Motor neuron (in vitro differentiated cells): ENCODE measurements around the gene PBX3. TPM values are rescaled to one million over a fixed set of nuclear protein-coding genes. Genes with fewer than 3 reads are reported as not detected.

Source experiments
- ATAC-seq, 8 experiments: fragments of 200-7000 bp; cut with Tn5 transposase; replicated peaks in 6 of 8; 2 replicates each; pipeline ENCODE4 v1.8.0; 2021; ENCODE audit warnings: mild to moderate bottlenecking in 8 of 8, moderate library complexity in 8 of 8
- H3K27ac ChIP-seq, 2 donors: fragments of 250-450 bp; sonication (Bioruptor Pico); 2 replicates each; pipeline ENCODE4 v1.9.0; 2021; ENCODE audit warnings: antibody characterized with exemption in 2 of 2, mild to moderate bottlenecking in 2 of 2, moderate library complexity in 1 of 2
- H3K4me1 ChIP-seq, 2 donors: fragments of 250-450 bp; sonication (Bioruptor Pico); replicated peaks in 1 of 2; 2 replicates each; pipeline ENCODE4 v1.6.1; 2021; ENCODE audit warnings: antibody characterized with exemption in 2 of 2, mild to moderate bottlenecking in 2 of 2, moderate library complexity in 1 of 2
- H3K4me3 ChIP-seq, 5 donors: fragments of 250-450 bp; sonication (Bioruptor Pico); 2 replicates each; pipeline ENCODE4 v1.9.0; 2021; ENCODE audit warnings: antibody characterized with exemption in 5 of 5, mild to moderate bottlenecking in 5 of 5, moderate library complexity in 4 of 5
- WGBS, 10 experiments: fragments of 450-650 bp; shearing (Covaris generic); methylation state at CpG; one replicate each; pipeline ENCODE4 v1.0.0; 2022; 5-methylcytosine and 5-hydroxymethylcytosine counted together
- in situ Hi-C, 9 experiments: fragments of 400-800 bp; cut with MboI; loops; one replicate each; pipeline ENCODE4 v1.15.0; 2021; ENCODE audit warnings: low sequenced_read_pairs in 9 of 9, low pct_unique_long_range_greater_than_20kb in 2 of 9; ENCODE audit not compliant: unreplicated experiment in 9 of 9
- total RNA-seq, 8 experiments: library from RNA; unstranded; fragments of 300-600 nt; gene quantifications; 2 replicates each; pipeline versions ENCODE4 v1.2.3 to v1.2.4, GENCODE V29; 2022

The PBX3 gene
- total RNA-seq, 8 experiments from 2014 or later, result 24.0 to 157 (median 75.5) TPM

- no peak for ATAC-seq
- in situ Hi-C loops, result no loop called here
- 82 to 100% (median 96%) methylated on average over 1 to 10 of the region's 12 CpGs; no CpG with 5 or more reads in 1 of the 10 experiments for WGBS, 10 experiments
Observed at GRCh38 chr9:125953314-125954019, 206.3 kb downstream of the PBX3 start.

DNA sequence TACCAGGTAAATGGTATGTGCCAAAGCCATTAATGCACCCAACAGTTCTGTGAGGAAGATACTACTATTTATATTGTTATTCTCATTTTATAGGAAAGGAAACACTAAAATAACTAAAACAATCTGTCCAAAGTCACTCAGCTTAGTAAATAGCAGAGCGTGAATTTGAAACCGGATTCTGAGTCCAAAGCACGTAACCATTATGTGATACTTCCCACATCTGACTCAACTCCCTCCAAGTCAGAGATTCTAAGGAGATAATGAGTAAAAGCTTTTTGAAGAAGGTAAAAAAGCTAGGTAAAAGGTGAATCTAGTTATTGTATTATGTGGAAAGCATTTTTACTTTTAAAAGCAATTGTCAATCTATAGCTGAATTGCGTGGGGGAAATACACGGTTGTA is 208.9 kb downstream of the PBX3 start:
- ATAC-seq, result no peak
- in situ Hi-C loops, result no loop called here
- H3K27ac ChIP-seq, result no peak overlapping the region

More at GRCh38 chr9:125953314-125954019, 206.3 kb downstream of the PBX3 start:
- Histone ChIP-seq H3K27ac (no peak overlapping the region), H3K4me3 (no peak overlapping the region), H3K4me1 (peaks cover 7% of the 10 kb centered on the region in 2 donors)

DNA sequence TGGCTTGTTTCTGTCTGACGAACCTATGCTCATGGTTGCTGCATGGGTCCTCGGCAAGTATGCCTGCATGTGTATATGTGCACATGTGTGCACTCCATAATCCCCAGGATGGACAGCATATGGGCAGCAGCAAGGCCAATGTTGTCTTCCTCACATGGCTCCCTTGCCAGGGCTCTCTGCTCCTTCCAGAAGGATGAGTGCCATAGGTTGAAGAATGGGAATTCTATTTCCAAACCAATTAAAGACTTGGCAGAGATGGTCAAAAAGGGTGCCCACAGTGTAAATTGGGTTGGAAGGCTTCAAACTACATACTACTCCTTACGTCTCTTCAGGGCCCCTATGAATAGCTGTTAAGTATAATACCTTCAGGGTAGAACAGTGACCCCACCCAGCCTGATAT is 212.1 kb downstream of the PBX3 start:
- no peak for ATAC-seq
- 92 to 100% (median 100%) methylated on average over 1 to 3 of the region's 3 CpGs; no CpG with 5 or more reads in 3 of the 10 experiments for WGBS, 10 experiments
- Histone ChIP-seq H3K27ac (no peak overlapping the region), H3K4me1 (peaks cover 2 to 4% of the 10 kb centered on the region in 2 donors), H3K4me3 (no peak overlapping the region)
- in situ Hi-C loops, result no loop called here

More for the DNA sequence above, 208.9 kb downstream of the PBX3 start:
- Histone ChIP-seq H3K4me3 (no peak overlapping the region), H3K4me1 (no peaks in the 10 kb centered on the region)
- WGBS, 10 experiments, result 82 to 100% (median 96%) methylated on average over 1 to 4 of the region's 5 CpGs; no CpG with 5 or more reads in 2 of the 10 experiments

- peaks cover 4 to 10% of the 10 kb centered on the region in 2 donors for H3K4me1 ChIP-seq
- in situ Hi-C loops, result no loop called here
- H3K27ac ChIP-seq, result no peak overlapping the region
- WGBS, 10 experiments, result 36 to 100% (median 91%) methylated on average over 2 to 6 of the region's 6 CpGs
- ATAC-seq, result no peak
- H3K4me3 ChIP-seq, result no peak overlapping the region
Observed at GRCh38 chr9:125959951-125960619, 212.9 kb downstream of the PBX3 start.

DNA sequence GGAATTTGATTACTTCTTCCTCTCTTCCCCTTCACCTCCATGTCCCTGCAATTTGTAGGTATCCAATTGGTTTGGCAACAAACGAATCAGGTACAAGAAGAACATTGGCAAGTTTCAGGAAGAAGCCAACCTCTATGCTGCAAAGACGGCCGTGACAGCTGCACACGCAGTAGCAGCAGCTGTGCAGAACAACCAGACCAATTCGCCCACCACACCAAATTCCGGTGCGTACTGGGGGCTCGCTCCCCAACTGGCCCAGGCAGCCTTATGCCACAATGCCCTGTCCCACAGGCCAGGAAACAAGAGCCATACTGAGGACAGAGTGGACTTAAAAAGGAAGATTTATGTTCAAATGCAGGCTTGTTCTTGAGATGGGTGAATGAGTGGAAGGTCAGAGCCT is 213.5 kb downstream of the PBX3 start:
- no peak for ATAC-seq
- Histone ChIP-seq H3K4me3 (no peak overlapping the region), H3K27ac (no peak overlapping the region), H3K4me1 (peaks cover 7 to 16% of the 10 kb centered on the region in 2 donors)
- in situ Hi-C loops, result no loop called here
- WGBS, 10 experiments, result 86 to 100% (median 96%) methylated on average over 1 to 8 of the region's 8 CpGs; no CpG with 5 or more reads in 3 of the 10 experiments

DNA sequence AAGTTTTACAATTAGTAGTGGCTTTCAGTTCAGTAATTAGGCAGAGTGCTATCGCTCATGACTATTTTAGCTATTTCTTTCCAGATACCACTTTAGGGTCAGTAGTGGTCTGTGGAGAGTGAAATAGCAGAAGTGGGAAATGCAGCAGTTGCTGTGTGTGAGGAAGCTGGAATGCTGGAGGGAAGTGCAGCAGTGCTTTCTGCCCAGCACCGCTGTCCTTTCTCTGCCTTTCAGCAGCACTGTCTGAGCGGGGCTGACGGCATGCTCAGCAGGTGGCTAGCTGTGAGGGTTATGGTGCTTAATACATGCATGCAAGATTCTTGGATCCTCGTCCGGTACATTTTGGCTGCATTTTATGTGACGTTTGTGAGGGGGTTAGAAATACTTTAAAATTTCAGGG is 213.9 kb downstream of the PBX3 start:
- Histone ChIP-seq H3K4me3 (no peak overlapping the region), H3K4me1 (peaks cover 7 to 20% of the 10 kb centered on the region in 2 donors), H3K27ac (no peak overlapping the region)
- WGBS, 10 experiments, result 65 to 100% (median 83%) methylated on average over 1 to 7 of the region's 7 CpGs; no CpG with 5 or more reads in 4 of the 10 experiments
- peak in 1 of 8 experiments; percentile 22 for ATAC-seq
- in situ Hi-C loops, result no loop called here

GRCh38 chr9:125963932-125964331 is 216.8 kb downstream of the PBX3 start:
- in situ Hi-C loops, result no loop called here
- H3K27ac ChIP-seq, result no peak overlapping the region
- 83 to 100% (median 94%) methylated on average over 1 to 2 of the region's 2 CpGs; no CpG with 5 or more reads in 1 of the 10 experiments for WGBS, 10 experiments
- ATAC-seq, result no peak
- no peak overlapping the region for H3K4me3 ChIP-seq
- H3K4me1 ChIP-seq, result peaks cover 7 to 26% of the 10 kb centered on the region in 2 donors

GRCh38 chr9:125964702-125965225 is 217.6 kb downstream of the PBX3 start:
- peaks cover 7 to 26% of the 10 kb centered on the region in 2 donors for H3K4me1 ChIP-seq
- ATAC-seq, result no peak
- no peak overlapping the region for H3K4me3 ChIP-seq
- in situ Hi-C loops, result no loop called here
- no peak overlapping the region for H3K27ac ChIP-seq
- 73 to 100% (median 100%) methylated on average over 1 to 4 of the region's 6 CpGs for WGBS, 10 experiments

DNA sequence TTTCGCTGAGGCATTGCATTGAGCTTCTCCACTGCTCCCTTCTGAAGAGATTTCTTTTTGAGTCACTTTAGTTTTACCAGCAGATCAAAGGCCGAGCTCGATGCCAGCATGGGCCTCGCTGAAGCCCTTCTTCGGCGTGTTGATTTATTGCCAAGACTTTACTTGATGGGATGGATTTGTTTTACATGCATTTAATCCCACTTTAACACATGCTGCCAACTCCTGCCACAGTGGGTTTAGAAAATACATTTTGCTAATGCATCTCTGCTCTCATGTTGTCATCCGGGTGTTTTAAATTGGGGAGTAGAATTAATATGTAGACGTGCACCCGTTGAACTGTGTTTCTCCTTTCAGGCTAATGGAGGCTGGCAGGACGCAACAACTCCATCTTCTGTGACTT is 218.3 kb downstream of the PBX3 start:
- ATAC-seq, result peak in 3 of 8 experiments; percentile 32 to 64 (median 34)
- Histone ChIP-seq H3K4me1 (peaks cover 7 to 26% of the 10 kb centered on the region in 2 donors), H3K27ac (peak overlapping the region in 1 of 2 donors; percentile 4), H3K4me3 (no peak overlapping the region)
- in situ Hi-C loops, result no loop called here
- WGBS, 10 experiments, result 10 to 89% (median 73%) methylated on average over 3 to 10 of the region's 10 CpGs; no CpG with 5 or more reads in 2 of the 10 experiments

DNA sequence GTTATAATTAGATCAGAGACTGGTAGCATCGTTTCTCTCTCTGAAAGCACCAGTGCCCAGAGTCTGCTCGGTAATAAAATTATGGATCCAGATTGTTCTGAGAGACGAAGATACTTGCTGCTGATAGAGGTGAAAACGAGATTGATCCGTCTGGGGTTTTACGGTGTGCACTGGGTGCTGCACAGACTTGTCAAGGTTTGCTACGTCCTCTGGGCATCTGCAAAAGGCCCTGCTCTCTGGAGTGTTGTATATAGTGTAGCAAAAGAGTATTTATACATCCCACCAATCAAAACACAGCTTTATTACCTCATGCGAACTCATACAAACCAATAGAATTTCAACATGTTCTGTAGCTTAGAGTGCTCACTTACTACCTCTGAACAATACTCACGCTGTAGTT is 219.3 kb downstream of the PBX3 start:
- in situ Hi-C loops, result no loop called here
- H3K4me1 ChIP-seq, result peaks cover 7 to 26% of the 10 kb centered on the region in 2 donors
- WGBS, 10 experiments, result 75 to 100% (median 91%) methylated on average over 1 to 9 of the region's 9 CpGs; no CpG with 5 or more reads in 1 of the 10 experiments
- no peak overlapping the region for H3K27ac ChIP-seq
- no peak overlapping the region for H3K4me3 ChIP-seq
- ATAC-seq, result peak in 3 of 8 experiments; percentile 17 to 79 (median 67)

GRCh38 chr9:125966959-125967711 is 220.0 kb downstream of the PBX3 start:
- Histone ChIP-seq H3K4me3 (no peak overlapping the region), H3K27ac (no peak overlapping the region), H3K4me1 (peaks cover 7 to 26% of the 10 kb centered on the region in 2 donors)
- no peak for ATAC-seq
- in situ Hi-C loops, result no loop called here
- 82 to 96% (median 88%) methylated on average over 3 to 11 of the region's 11 CpGs for WGBS, 10 experiments

- in situ Hi-C loops, result no loop called here
- H3K27ac ChIP-seq, result no peak overlapping the region
- peak in 1 of 8 experiments; percentile 57 for ATAC-seq
- H3K4me3 ChIP-seq, result no peak overlapping the region
- H3K4me1 ChIP-seq, result peaks cover 3 to 34% of the 10 kb centered on the region in 2 donors
- 27 to 100% (median 80%) methylated on average over 1 to 3 of the region's 6 CpGs; no CpG with 5 or more reads in 3 of the 10 experiments for WGBS, 10 experiments
Observed at GRCh38 chr9:125968714-125969374, 221.7 kb downstream of the PBX3 start.
